GM23338 (cell line): ENCODE results near the gene C6orf47. TPM values are rescaled to one million over a fixed set of nuclear protein-coding genes. Genes with fewer than 3 reads are reported as not detected.

ENCODE experiments used
- ATAC-seq: fragments of 200-7000 bp; cut with Tn5 transposase; 3 replicates; pipeline ENCODE4 v1.9.1; 2020
- DNase-seq: peaks from one replicate; pipeline ENCODE4 v3.0.0-alpha.2; 2015; ENCODE audit warnings: low spot score
- H2AFZ ChIP-seq: fragments of 200-600 bp; sonication (generic); 2 replicates; pipeline ENCODE4 v1.8.0; 2016; ENCODE audit warnings: antibody characterized with exemption, mild to moderate bottlenecking, moderate library complexity
- H3F3A ChIP-seq: fragments of 200-600 bp; sonication (generic); replicated peaks from 2 replicates; pipeline ENCODE4 v1.8.0; 2017; ENCODE audit warnings: antibody characterized with exemption, mixed run types, low read depth
- H3K27ac ChIP-seq: fragments of 200-600 bp; sonication (generic); 2 replicates; pipeline ENCODE4 v1.6.1; 2016; ENCODE audit warnings: low read depth
- H3K27me3 ChIP-seq: fragments of 200-600 bp; sonication (generic); 2 replicates; pipeline ENCODE4 v1.8.0; 2016; ENCODE audit warnings: mild to moderate bottlenecking, mixed run types, moderate library complexity; ENCODE audit not compliant: insufficient read depth
- H3K36me3 ChIP-seq: fragments of 200-600 bp; sonication (generic); 2 replicates; pipeline ENCODE4 v1.8.0; 2016; ENCODE audit warnings: mild to moderate bottlenecking; ENCODE audit not compliant: insufficient read depth
- H3K4me1 ChIP-seq: fragments of 200-600 bp; sonication (generic); 2 replicates; pipeline ENCODE4 v1.8.0; 2016; ENCODE audit warnings: mild to moderate bottlenecking, moderate library complexity; ENCODE audit not compliant: insufficient read depth
- H3K4me2 ChIP-seq: fragments of 200-600 bp; sonication (generic); 2 replicates; pipeline ENCODE4 v1.7.1; 2017; ENCODE audit warnings: mixed run types
- H3K4me3 ChIP-seq: fragments of 200-600 bp; sonication (generic); 2 replicates; pipeline ENCODE4 v1.6.1; 2016; ENCODE audit warnings: mixed run types
- H3K79me2 ChIP-seq: fragments of 200-600 bp; sonication (generic); replicated peaks from 2 replicates; pipeline ENCODE4 v1.8.0; 2017; ENCODE audit warnings: mild to moderate bottlenecking; ENCODE audit not compliant: insufficient read depth
- H3K9me2 ChIP-seq: fragments of 200-600 bp; sonication (generic); 2 replicates; pipeline ENCODE4 v1.8.0; 2017; ENCODE audit not compliant: insufficient read depth
- H4K20me1 ChIP-seq: fragments of 200-600 bp; sonication (generic); replicated peaks from 2 replicates; pipeline ENCODE4 v1.8.0; 2017; ENCODE audit warnings: mild to moderate bottlenecking; ENCODE audit not compliant: insufficient read depth
- H3K27ac Mint-ChIP-seq: 2 replicates; pipeline ENCODE4 v1.8.0; 2020; ENCODE audit warnings: inconsistent platforms, mild to moderate bottlenecking, moderate library complexity, mixed read lengths
- H3K27me3 Mint-ChIP-seq: 3 replicates; pipeline ENCODE4 v1.8.0; 2022; ENCODE audit warnings: low read depth, mild to moderate bottlenecking, moderate library complexity, mixed read lengths, inconsistent platforms; ENCODE audit not compliant: insufficient read depth, poor library complexity
- H3K36me3 Mint-ChIP-seq: 3 replicates; pipeline ENCODE4 v1.8.0; 2021; ENCODE audit warnings: low read depth, mild to moderate bottlenecking, inconsistent platforms, moderate library complexity, mixed read lengths
- H3K4me1 Mint-ChIP-seq: 3 replicates; pipeline ENCODE4 v1.8.0; 2020; ENCODE audit warnings: mild to moderate bottlenecking, inconsistent platforms, mixed read lengths
- H3K4me3 Mint-ChIP-seq: 3 replicates; pipeline ENCODE4 v1.8.0; 2021; ENCODE audit warnings: moderate library complexity, mild to moderate bottlenecking, inconsistent platforms, mixed read lengths
- H3K9me3 Mint-ChIP-seq: 3 replicates; pipeline ENCODE4 v1.8.0; 2020; ENCODE audit warnings: moderate library complexity, mild to moderate bottlenecking, inconsistent platforms, mixed read lengths
- CREB1 ChIP-seq: fragments of 250-450 bp; sonication (Bioruptor Pico); IDR thresholded peaks from 2 replicates; pipeline ENCODE4 v1.5.0; 2020; ENCODE audit warnings: low read depth, mild to moderate bottlenecking, moderate library complexity
- EZH2 ChIP-seq: fragments of 200-600 bp; sonication (generic); IDR thresholded peaks from one replicate; pipeline ENCODE4 v1.8.0; 2017; ENCODE audit warnings: antibody characterized with exemption, mild to moderate bottlenecking, low read depth; ENCODE audit not compliant: unreplicated experiment
- EZH2phosphoT487 ChIP-seq: fragments of 200-600 bp; sonication (generic); IDR thresholded peaks from one replicate; pipeline ENCODE4 v1.8.1; 2018; ENCODE audit warnings: antibody characterized with exemption; ENCODE audit not compliant: unreplicated experiment
- JUNB ChIP-seq: IDR thresholded peaks from one replicate; pipeline ENCODE4 v1.6.1; 2016; ENCODE audit warnings: antibody characterized with exemption; ENCODE audit not compliant: unreplicated experiment
- NANOG ChIP-seq: IDR thresholded peaks from 2 replicates; pipeline ENCODE4 v1.6.1; 2016; ENCODE audit warnings: antibody characterized with exemption, borderline replicate concordance
- POLR2AphosphoS5 ChIP-seq: IDR thresholded peaks from 2 replicates; pipeline ENCODE4 v1.6.1; 2016; ENCODE audit warnings: antibody characterized with exemption, low read depth
- STAT1 ChIP-seq: IDR thresholded peaks from one replicate; pipeline ENCODE4 v1.6.1; 2016; ENCODE audit warnings: antibody characterized with exemption; ENCODE audit not compliant: unreplicated experiment
- ZNF114 ChIP-seq: fragments of 250-450 bp; sonication (Bioruptor Pico); IDR thresholded peaks from 2 replicates; pipeline ENCODE4 v1.5.0; 2020; ENCODE audit warnings: mild to moderate bottlenecking, moderate library complexity
- ZNF331 ChIP-seq: fragments of 250-450 bp; sonication (Bioruptor Pico); IDR thresholded peaks from 2 replicates; pipeline ENCODE4 v1.5.0; 2020; ENCODE audit warnings: low read depth, mild to moderate bottlenecking, moderate library complexity
- polyA plus RNA-seq: library from polyadenylated mRNA; unstranded; fragments of >200 nt; fragmentation: Nextera tagmentation; extraction: Ambion mirVana; gene quantifications from 2 replicates; pipeline ENCODE4 v1.2.1, GENCODE V29; 2016
- total RNA-seq: library from RNA; depleted of rRNA; stranded (reverse); fragments of >200 nt; shearing (Covaris generic); gene quantifications from 2 replicates; pipeline ENCODE4 v1.2.3, GENCODE V29; 2014
- TF ChIP-seq, protein P1 (sequence below): IDR thresholded peaks from one replicate; pipeline ENCODE4 v1.6.1; 2018; ENCODE audit warnings: antibody characterized with exemption; ENCODE audit not compliant: unreplicated experiment
- TF ChIP-seq, protein P2 (sequence below), 2 experiments: fragments of 200-600 bp in 1 of 2; sonication (generic) in 1 of 2; conservative IDR thresholded peaks; 2 replicates each; pipeline versions ENCODE4 v1.5.1 to v1.6.1; 2016 to 2017; ENCODE audit warnings: antibody characterized with exemption in 2 of 2, low read depth in 2 of 2, mild to moderate bottlenecking in 2 of 2, moderate library complexity in 1 of 2
- TF ChIP-seq, protein P3 (sequence below): IDR thresholded peaks from 2 replicates; pipeline ENCODE4 v1.6.1; 2016; ENCODE audit warnings: antibody characterized with exemption

C6orf47 gene
- total and polyA plus RNA-seq, 2 experiments from 2014 or later, result 9.4 to 12.8 TPM

DNA sequence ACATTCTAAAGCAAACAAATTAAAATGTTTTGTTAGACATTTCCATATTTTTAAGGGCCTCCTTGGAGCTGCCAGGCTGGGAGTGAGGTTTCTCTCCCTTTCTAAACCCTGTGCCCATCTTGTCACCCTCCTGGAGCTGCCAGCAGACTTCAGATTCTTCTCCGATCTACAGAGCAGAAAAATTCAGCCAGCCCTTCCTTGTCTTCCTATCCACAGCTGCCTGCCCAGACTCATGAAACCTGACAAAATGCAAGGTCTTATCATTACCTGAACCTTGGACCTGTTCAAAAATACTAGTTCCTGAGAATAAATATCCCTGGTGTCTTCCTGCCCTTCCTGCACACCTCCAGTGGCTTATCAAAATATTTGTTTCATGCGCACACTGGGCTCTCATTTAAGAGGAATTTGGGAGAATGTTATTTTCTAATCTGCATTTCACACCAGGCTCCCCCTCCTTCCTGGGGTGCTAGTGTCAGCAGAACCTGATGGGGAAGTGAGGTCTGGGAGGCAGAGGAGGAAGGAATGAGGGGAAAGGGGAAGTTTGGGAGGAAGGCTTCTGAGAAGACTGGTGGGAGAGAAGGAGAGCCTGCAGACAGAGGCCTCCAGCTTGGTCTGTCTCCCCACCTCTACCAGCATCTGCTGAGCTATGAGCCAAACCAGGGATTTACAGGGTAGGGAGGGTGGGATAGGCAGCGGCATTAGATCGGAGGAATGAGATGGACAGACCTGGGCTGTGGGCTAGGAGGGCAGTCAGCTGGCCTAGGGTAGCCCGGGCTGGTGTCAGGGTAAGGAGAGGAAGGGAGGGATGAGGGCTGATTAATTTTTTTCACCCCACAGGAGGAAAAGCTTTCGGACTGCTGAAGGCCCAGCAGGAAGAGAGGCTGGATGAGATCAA is 45.6 kb downstream of the C6orf47 start, which contains the start of gene AIF1 (continued):
- TF ChIP-seq, protein P1, sequence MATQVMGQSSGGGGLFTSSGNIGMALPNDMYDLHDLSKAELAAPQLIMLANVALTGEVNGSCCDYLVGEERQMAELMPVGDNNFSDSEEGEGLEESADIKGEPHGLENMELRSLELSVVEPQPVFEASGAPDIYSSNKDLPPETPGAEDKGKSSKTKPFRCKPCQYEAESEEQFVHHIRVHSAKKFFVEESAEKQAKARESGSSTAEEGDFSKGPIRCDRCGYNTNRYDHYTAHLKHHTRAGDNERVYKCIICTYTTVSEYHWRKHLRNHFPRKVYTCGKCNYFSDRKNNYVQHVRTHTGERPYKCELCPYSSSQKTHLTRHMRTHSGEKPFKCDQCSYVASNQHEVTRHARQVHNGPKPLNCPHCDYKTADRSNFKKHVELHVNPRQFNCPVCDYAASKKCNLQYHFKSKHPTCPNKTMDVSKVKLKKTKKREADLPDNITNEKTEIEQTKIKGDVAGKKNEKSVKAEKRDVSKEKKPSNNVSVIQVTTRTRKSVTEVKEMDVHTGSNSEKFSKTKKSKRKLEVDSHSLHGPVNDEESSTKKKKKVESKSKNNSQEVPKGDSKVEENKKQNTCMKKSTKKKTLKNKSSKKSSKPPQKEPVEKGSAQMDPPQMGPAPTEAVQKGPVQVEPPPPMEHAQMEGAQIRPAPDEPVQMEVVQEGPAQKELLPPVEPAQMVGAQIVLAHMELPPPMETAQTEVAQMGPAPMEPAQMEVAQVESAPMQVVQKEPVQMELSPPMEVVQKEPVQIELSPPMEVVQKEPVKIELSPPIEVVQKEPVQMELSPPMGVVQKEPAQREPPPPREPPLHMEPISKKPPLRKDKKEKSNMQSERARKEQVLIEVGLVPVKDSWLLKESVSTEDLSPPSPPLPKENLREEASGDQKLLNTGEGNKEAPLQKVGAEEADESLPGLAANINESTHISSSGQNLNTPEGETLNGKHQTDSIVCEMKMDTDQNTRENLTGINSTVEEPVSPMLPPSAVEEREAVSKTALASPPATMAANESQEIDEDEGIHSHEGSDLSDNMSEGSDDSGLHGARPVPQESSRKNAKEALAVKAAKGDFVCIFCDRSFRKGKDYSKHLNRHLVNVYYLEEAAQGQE, result no peak
- TF ChIP-seq ZNF114 (CRISPR knock-in tag) (no peak), STAT1 (no peak), JUNB (no peak), NANOG (no peak), ZNF331 (CRISPR knock-in tag) (no peak), EZH2phosphoT487 (no peak), POLR2AphosphoS5 (no peak), CREB1 (CRISPR knock-in tag) (no peak)
- TF ChIP-seq, protein P2, sequence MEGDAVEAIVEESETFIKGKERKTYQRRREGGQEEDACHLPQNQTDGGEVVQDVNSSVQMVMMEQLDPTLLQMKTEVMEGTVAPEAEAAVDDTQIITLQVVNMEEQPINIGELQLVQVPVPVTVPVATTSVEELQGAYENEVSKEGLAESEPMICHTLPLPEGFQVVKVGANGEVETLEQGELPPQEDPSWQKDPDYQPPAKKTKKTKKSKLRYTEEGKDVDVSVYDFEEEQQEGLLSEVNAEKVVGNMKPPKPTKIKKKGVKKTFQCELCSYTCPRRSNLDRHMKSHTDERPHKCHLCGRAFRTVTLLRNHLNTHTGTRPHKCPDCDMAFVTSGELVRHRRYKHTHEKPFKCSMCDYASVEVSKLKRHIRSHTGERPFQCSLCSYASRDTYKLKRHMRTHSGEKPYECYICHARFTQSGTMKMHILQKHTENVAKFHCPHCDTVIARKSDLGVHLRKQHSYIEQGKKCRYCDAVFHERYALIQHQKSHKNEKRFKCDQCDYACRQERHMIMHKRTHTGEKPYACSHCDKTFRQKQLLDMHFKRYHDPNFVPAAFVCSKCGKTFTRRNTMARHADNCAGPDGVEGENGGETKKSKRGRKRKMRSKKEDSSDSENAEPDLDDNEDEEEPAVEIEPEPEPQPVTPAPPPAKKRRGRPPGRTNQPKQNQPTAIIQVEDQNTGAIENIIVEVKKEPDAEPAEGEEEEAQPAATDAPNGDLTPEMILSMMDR (conservative IDR thresholded peaks at IDR 0.05; ENCODE audit: low read depth in 2 of 2), result no peak
- TF ChIP-seq, protein P3, sequence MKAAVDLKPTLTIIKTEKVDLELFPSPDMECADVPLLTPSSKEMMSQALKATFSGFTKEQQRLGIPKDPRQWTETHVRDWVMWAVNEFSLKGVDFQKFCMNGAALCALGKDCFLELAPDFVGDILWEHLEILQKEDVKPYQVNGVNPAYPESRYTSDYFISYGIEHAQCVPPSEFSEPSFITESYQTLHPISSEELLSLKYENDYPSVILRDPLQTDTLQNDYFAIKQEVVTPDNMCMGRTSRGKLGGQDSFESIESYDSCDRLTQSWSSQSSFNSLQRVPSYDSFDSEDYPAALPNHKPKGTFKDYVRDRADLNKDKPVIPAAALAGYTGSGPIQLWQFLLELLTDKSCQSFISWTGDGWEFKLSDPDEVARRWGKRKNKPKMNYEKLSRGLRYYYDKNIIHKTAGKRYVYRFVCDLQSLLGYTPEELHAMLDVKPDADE, result no peak

DNA sequence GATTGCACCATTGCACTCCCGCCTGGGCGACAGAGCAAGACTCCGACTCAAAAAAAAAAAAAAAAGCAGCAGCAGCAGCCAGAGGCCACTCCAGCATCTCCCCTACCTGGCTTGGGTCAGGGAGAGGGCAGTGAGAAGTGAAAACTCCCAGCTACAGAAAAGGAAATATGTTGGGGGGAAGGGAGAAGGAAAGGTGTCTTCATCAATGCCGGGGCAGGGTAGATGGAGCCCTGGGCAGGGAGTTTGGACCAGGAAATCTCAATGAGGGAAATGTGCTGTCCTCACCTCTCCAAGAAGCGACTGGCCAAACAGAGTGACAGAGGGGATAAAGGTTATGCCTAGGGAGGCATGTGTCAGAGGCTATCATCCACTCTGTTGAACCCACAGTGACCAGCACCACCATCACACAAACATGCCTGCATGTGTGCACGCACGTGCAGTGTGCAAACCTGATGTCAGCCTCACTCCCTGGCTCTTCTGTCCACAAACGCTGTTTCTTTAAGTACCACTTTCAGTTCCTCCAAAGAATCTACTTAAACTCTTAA is 46.4 kb downstream of the C6orf47 start:
- no peaks in the 10 kb centered on the region for H4K20me1 ChIP-seq
- H3K27me3 ChIP-seq, result no peaks in the 10 kb centered on the region
- ATAC-seq, result no peak
- peaks cover 28% of the 10 kb centered on the region for H3K4me1 ChIP-seq
- Mint-ChIP-seq H3K9me3 (no peaks in the 10 kb centered on the region), H3K27me3 (peaks cover 9% of the 10 kb centered on the region), H3K4me1 (peaks cover 31% of the 10 kb centered on the region), H3K27ac (no peak overlapping the region), H3K4me3 (no peak overlapping the region; the same call in 2 of the 3 replicates), H3K36me3 (peaks cover 2% of the 10 kb centered on the region; the same call in 1 of the 3 replicates)
- peak overlapping the region; percentile 65; the same call in 1 of the 2 replicates for H3K4me2 ChIP-seq
- peak overlapping the region; percentile 32; the same call in 1 of the 2 replicates for H2AFZ ChIP-seq
- no peak overlapping the region for H3K4me3 ChIP-seq
- H3K79me2 ChIP-seq, result no peaks in the 10 kb centered on the region; the same call in 1 of the 2 replicates
- H3K36me3 ChIP-seq, result no peaks in the 10 kb centered on the region
- TF ChIP-seq EZH2 (no peak), ZNF331 (CRISPR knock-in tag) (no peak)
- H3K9me2 ChIP-seq, result no peaks in the 10 kb centered on the region
- no peak overlapping the region for H3K27ac ChIP-seq
- DNase-seq, result no peak
- no peaks in the 10 kb centered on the region for H3F3A ChIP-seq
